Measurements from ENCODE around the gene CHST11.
"Not testable (repeated sequence)": the region's sequence is repeated elsewhere in the genome, so short reads cannot be mapped to it uniquely, and the experiment has no call there.

The CHST11 gene

GRCh38 chr12:104529130-104529874, 72.6 kb downstream of the CHST11 start:
- no peak for DNase-seq (ENCODE audit: low spot score)

DNA sequence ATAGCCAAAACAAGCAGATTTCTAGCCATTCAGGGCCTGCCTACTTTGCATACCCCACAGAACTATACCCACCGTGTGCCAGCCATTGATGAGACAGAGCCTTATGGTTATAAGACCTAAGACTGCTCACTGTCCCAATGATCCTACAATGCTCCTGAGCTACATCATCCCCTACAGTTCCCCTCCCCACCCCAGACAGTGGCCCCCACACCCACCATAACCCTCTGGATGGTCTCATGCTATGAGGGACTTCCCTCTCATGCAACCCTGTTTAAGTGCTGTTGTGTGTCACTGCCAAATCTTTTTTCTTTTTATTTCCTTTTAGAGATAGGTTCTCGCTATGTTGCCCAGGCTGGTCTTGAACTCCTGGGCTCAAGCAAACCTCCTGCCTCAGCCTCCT, 75.9 kb downstream of the CHST11 start:
- DNase-seq (ENCODE audit: low spot score) = no peak

GRCh38 chr12:104533134-104533533, 76.4 kb downstream of the CHST11 start:
- DNase-seq (ENCODE audit: low spot score) = no peak

DNA sequence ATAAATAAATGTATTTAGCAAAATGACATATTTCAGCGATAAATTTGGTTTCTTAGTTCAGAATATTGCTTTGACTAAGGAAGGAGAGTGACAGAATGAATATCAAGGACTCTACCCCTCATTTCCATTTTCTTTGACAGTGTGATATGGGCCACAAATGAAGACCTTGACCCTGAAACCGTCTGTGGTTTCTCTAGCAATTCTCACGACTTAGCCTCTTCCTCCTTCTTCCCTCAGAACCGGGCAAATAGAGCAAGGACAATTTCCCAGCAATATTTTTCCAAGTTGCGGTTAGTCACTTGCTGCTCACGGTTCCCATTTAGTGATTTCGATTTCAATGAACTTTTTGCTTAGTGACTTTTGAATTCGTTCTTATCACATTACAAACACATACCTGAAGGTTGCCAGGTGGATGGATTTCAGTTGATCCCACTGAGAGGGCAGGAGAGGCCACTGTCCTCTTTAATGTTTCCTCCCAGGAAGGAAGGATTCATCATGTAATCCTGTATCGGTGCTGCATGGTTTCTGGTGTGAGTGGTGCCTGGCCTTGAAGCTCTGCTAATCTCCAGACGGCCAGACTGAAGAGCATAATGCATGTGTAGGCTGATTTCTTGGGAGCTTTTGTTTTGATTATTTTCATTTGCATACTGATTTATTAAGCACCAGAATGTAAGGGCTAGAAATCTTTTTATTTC, 77.6 kb downstream of the CHST11 start:
- no peak for DNase-seq (ENCODE audit: low spot score)

GRCh38 chr12:104534857-104535248, 78.1 kb downstream of the CHST11 start:
- DNase-seq (ENCODE audit: low spot score) = no peak

DNA sequence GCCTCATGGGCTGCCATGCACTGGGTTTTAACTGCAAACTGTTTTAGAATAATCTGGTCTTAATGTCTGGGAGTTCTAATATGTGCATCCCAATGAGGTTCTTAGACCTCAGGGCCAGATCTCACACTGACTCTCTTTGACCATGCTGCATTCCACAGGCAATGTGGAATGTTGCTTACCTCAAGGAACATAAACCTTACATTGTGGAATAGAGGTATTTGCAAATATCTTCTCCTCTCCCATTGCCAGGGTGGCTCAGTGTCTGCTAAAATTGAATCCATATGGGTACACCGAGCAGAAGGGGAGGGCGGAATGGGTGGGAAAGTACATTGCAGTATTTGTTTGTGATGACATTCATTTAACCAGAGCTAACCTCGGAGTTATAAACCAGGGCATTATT, 78.6 kb downstream of the CHST11 start:
- no peak for DNase-seq (ENCODE audit: low spot score)

DNA sequence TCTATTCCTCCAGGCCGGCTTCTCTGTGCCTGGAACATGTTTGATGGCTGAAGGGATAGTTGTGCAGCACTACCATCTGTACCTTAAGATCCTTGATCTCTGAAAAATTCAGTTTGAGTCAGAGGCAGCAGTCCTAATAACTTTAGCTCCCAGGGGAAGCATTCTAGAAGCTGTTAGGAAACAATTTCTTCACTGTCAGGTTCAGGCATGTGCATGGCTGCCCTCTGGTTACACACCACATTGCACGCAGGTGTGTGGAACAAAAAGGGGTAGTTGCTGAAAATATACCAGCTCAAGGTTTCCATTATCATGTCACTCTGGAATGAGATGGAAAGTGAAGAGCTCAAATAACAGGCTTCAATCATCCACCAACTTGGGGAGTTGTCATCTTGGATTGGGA, 80.1 kb downstream of the CHST11 start:
- DNase-seq (ENCODE audit: low spot score) = no peak

GRCh38 chr12:104538056-104538455, 81.3 kb downstream of the CHST11 start:
- DNase-seq (ENCODE audit: low spot score) = no peak

GRCh38 chr12:104538891-104539462, 82.2 kb downstream of the CHST11 start:
- no peak for DNase-seq (ENCODE audit: low spot score)

GRCh38 chr12:104544836-104545235, 88.1 kb downstream of the CHST11 start:
- DNase-seq (ENCODE audit: low spot score) = no peak

DNA sequence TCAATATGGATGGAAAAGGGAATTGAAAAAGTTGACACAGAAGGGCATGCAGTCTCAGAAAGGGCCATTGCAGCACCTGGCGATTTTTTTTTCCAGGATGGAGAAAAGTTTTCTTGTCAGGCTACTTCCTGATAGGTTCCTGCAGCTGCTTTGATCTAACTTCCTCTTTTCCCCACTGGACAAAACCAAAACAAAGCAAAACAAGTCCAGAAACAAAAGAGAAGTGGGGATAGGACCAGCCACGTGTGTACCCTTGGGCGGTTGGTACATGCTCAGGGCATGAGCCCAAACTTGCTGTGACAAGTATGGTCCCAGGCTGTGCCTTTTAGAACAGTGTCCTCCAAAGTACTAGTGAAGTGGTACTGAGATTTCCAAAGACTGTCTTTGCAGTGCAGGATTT, 89.8 kb downstream of the CHST11 start:
- peak; percentile 50 for DNase-seq (ENCODE audit: low spot score)

GRCh38 chr12:104547235-104547634, 90.5 kb downstream of the CHST11 start:
- no peak for DNase-seq (ENCODE audit: low spot score)

DNA sequence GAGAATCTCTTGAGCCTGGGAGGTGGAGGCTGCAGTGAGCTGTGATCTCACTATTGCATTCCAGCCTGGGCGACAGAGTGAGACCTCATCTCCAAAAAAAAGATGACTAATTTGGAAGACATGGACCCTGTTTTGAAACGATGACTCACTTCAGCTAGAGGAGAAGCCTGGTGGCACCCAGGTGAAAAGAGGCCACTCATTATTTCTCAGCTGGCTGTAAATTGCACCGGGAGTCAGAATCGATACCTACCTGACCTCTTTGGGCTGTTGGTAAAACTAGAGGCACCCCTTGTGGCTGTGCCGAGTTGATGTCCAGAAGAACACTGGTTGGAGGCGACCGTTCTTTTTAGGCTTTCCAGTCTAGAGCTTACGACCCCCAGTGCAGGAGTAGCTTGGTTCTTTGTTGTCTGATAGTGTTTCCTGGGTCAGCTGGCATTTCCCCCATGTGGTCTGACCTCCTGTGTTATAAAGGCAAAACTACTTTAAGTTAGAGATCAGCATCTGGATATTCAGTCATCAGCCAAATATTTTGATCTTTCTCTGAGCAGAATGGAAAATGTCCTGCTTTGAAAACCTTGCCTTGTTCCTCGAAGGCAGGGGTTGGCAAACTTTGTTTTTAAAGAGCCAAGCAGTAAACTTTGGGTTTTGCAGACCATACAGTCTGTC, 93.2 kb downstream of the CHST11 start:
- DNase-seq (ENCODE audit: low spot score) = no peak

GRCh38 chr12:104551313-104551931, 94.7 kb downstream of the CHST11 start:
- no peak for DNase-seq (ENCODE audit: low spot score)

GRCh38 chr12:104553421-104553820, 96.7 kb downstream of the CHST11 start:
- DNase-seq (ENCODE audit: low spot score) = no peak

GRCh38 chr12:104555648-104556047, 98.9 kb downstream of the CHST11 start:
- DNase-seq (ENCODE audit: low spot score) = no peak

GRCh38 chr12:104557488-104558195, 100.9 kb downstream of the CHST11 start:
- no peak for DNase-seq (ENCODE audit: low spot score)

GRCh38 chr12:104560881-104561280, 104.1 kb downstream of the CHST11 start:
- no peak for DNase-seq (ENCODE audit: low spot score)

DNA sequence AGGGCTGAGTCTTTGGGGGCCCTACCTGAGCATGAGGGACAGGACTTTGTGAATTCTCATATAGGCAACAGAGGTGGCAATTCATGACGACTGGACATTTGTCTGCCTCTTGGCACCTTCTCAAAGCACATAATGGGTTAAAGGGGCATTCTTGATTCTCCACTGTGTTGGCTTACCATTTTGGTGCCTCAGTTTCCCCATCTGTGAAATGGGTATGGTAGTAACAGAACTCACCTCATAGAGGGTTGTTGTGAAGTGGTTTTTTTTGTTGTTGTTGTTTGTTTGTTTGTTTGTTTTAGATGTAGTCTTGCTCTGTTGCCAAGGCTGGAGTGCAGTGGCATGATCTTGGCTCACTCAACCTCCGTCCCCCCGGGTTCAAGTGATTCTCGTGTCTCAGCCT, 106.0 kb downstream of the CHST11 start:
- no peak for DNase-seq (ENCODE audit: low spot score)

DNA sequence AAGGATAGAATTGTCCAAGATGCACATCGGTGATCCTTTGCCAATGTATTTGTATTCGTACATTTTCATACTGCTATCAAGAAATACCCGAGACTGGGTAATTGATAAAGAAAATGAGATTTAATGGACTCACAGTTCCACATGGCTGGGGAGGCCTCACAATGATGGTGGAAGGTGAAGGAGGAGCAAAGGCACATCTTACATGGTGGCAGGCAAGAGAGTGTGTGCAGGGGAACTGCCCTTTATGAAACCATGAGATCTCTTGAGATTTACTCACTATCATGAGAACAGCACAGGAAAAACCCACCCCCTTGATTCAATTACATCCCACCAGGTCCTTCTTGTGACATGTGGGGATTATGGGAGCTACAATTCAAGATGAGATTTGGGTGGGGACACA, 107.9 kb downstream of the CHST11 start:
- not testable (repeated sequence) for DNase-seq (ENCODE audit: low spot score)

DNA sequence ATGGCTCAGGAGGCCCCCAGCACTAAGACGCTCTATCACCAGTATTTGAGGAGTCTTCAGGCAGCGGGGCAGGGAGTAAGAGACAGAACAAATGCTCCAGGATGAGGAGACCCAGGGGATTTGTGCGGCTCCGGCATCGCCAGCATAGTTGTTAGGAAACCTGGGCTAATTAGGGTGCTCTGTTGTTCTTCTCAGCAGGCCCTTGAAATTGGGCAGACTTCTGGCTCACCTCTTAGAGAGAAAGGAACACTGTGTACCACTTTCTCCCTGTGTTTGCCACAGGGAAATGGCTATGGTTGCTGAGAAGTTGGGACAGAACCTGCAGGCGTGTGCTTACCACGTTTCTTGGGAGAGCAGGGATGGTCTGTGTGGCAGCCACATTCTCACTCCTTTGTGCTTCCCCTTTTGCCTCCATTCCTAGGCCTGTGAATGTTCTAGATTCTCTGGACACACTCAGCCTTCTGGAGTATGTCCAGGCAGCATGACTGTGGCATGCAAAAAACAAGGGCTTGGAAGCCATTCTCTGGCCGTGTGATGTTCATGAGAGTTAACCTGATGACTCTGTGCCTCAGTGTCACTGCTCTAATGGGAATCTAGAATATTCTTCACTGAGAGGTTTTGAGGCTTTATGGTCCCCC, 109.0 kb downstream of the CHST11 start:
- DNase-seq (ENCODE audit: low spot score) = peak; percentile 20

Measured in globus pallidus (tissue), 1 donor.